Measurements from ENCODE around the gene PABPN1L.
A peak's percentile ranks its signal among the peaks of the same experiment; 100 is the strongest.

Gene PABPN1L

GRCh38 chr16:88907768-88908167 lies 41.3 kb upstream of the PABPN1L start:
- DNase-seq (ENCODE audit: low spot score in 2 of 2) (no peak), ATAC-seq (replicated peaks; ENCODE audit: extremely low read depth, poor library complexity, severe bottlenecking) (no peak)
- Mint-ChIP-seq H3K27ac (ENCODE audit: low read depth) (no peak overlapping the region), H3K9me3 (no peaks in the 10 kb centered on the region), H3K36me3 (ENCODE audit: insufficient read depth) (peaks cover 2% of the 10 kb centered on the region), H3K4me3 (no peak overlapping the region), H3K4me1 (peaks cover 10% of the 10 kb centered on the region), H3K27me3 (peaks cover 11% of the 10 kb centered on the region)

GRCh38 chr16:88906535-88907105 lies 40.2 kb upstream of the PABPN1L start:
- peaks cover 11% of the 10 kb centered on the region for H3K4me1 Mint-ChIP-seq
- H3K27me3 Mint-ChIP-seq: peaks cover 11% of the 10 kb centered on the region
- DNase-seq (ENCODE audit: low spot score in 2 of 2): no peak
- no peak overlapping the region for H3K27ac Mint-ChIP-seq (ENCODE audit: low read depth)
- H3K4me3 Mint-ChIP-seq: no peak overlapping the region
- ATAC-seq (replicated peaks; ENCODE audit: extremely low read depth, poor library complexity, severe bottlenecking): no peak
- no peaks in the 10 kb centered on the region for H3K9me3 Mint-ChIP-seq
- peaks cover 2% of the 10 kb centered on the region for H3K36me3 Mint-ChIP-seq (ENCODE audit: insufficient read depth)

- H3K27me3 Mint-ChIP-seq: peaks cover 11% of the 10 kb centered on the region
- ATAC-seq (replicated peaks; ENCODE audit: extremely low read depth, poor library complexity, severe bottlenecking) (no peak), DNase-seq (ENCODE audit: low spot score in 2 of 2) (no peak)
- H3K9me3 Mint-ChIP-seq: no peaks in the 10 kb centered on the region
- peaks cover 11% of the 10 kb centered on the region for H3K4me1 Mint-ChIP-seq
- H3K4me3 Mint-ChIP-seq: no peak overlapping the region
- H3K36me3 Mint-ChIP-seq (ENCODE audit: insufficient read depth): peaks cover 3% of the 10 kb centered on the region
- H3K27ac Mint-ChIP-seq (ENCODE audit: low read depth): no peak overlapping the region
Measured at GRCh38 chr16:88906020-88906419, 39.6 kb upstream of the PABPN1L start.

DNA sequence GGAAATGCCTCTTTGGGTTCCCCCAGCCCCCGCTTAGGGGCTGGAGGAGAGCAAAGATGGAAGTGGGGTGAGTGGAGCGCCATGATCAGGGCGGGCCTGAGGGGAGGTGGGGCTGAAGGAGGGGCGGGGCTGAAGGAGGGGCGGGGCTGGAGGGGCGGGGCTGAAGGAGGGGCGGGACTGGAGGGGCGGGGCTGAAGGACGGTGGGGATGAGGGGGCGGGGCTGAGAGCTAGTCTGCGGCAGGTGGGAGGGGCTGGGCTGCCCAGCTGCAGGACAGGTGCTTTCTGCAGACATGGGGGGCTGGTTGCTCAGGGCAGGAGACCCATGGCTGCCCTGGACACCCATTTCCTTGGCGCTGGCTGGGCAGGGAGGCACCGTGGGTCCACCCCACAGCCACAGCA lies 39.1 kb upstream of the PABPN1L start:
- peaks cover 9% of the 10 kb centered on the region for H3K27me3 Mint-ChIP-seq
- no peaks in the 10 kb centered on the region for H3K9me3 Mint-ChIP-seq
- no peak overlapping the region for H3K4me3 Mint-ChIP-seq
- DNase-seq (ENCODE audit: low spot score in 2 of 2): no peak
- no peak for ATAC-seq (replicated peaks; ENCODE audit: extremely low read depth, poor library complexity, severe bottlenecking)
- peaks cover 11% of the 10 kb centered on the region for H3K4me1 Mint-ChIP-seq
- peaks cover 3% of the 10 kb centered on the region for H3K36me3 Mint-ChIP-seq (ENCODE audit: insufficient read depth)
- no peak overlapping the region for H3K27ac Mint-ChIP-seq (ENCODE audit: low read depth)

DNA sequence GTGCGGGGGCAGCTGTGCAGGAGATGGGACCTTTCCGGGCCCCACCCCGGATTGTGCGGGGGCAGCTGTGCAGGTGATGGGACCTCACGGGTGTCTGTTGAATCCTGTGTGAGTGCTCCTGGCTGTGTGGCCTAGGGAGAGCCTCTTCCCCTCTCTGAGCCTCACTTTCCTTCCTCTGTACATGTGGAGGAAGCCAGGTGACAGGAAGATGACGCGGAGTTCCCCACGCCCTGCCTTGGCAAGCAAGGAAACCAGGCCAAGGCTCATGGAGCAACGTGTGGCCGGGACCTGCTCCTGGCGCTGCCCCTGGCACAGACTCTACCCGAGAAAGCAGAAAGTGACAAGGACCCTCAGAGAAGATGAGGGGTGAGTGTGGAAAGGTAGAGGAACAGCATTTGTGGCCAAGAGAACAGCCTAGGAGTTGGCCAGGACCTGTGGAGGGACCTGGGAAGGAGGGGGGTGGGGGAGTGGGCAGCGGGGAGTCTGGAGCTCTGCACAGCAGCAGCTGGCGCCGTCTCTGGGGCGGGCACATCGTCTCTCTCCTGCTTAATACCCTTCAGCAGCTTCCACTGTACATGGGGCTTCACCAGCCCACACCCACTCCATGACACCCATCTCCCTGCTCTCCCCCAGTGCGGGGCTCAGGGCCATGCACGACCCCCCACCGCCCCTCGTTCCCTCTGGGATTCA lies 38.4 kb upstream of the PABPN1L start:
- peaks cover 2% of the 10 kb centered on the region for H3K27me3 Mint-ChIP-seq
- ATAC-seq (replicated peaks; ENCODE audit: extremely low read depth, poor library complexity, severe bottlenecking): no peak
- H3K9me3 Mint-ChIP-seq: no peaks in the 10 kb centered on the region
- H3K4me1 Mint-ChIP-seq: peaks cover 11% of the 10 kb centered on the region
- no peak overlapping the region for H3K4me3 Mint-ChIP-seq
- peaks cover 3% of the 10 kb centered on the region for H3K36me3 Mint-ChIP-seq (ENCODE audit: insufficient read depth)
- H3K27ac Mint-ChIP-seq (ENCODE audit: low read depth): no peak overlapping the region
- no peak for DNase-seq (ENCODE audit: low spot score in 2 of 2)

GRCh38 chr16:88903267-88903666 lies 36.8 kb upstream of the PABPN1L start:
- no peaks in the 10 kb centered on the region for H3K9me3 Mint-ChIP-seq
- peaks cover 11% of the 10 kb centered on the region for H3K4me1 Mint-ChIP-seq
- no peak for DNase-seq (ENCODE audit: low spot score in 2 of 2)
- no peak overlapping the region for H3K27ac Mint-ChIP-seq (ENCODE audit: low read depth)
- H3K27me3 Mint-ChIP-seq: no peaks in the 10 kb centered on the region
- peaks cover 3% of the 10 kb centered on the region for H3K36me3 Mint-ChIP-seq (ENCODE audit: insufficient read depth)
- no peak for ATAC-seq (replicated peaks; ENCODE audit: extremely low read depth, poor library complexity, severe bottlenecking)
- peak overlapping the region; percentile 13 for H3K4me3 Mint-ChIP-seq

DNA sequence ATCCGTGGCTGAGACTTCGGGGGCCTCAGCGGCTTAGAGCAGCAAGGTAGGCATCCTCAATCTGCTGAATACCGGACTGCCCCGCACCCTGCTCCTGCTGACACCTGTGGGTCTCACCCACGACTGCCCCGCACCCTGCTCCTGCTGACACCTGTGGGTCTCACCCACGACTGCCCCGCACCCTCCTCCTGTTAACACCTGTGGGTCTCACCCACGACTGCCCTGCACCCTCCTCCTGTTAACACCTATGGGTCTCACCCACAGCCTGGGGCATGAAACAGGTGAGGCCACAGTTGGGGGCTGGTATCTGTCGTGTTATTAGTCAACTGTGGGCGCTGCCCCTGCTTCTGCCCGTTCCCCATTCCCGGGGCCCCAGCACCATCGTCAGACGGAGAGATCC lies 36.3 kb upstream of the PABPN1L start:
- Mint-ChIP-seq H3K4me1 (peaks cover 11% of the 10 kb centered on the region), H3K27ac (ENCODE audit: low read depth) (no peak overlapping the region), H3K9me3 (no peaks in the 10 kb centered on the region), H3K36me3 (ENCODE audit: insufficient read depth) (peaks cover 3% of the 10 kb centered on the region), H3K4me3 (peak overlapping the region; percentile 13), H3K27me3 (no peaks in the 10 kb centered on the region)
- DNase-seq (ENCODE audit: low spot score in 2 of 2): no peak
- ATAC-seq (replicated peaks; ENCODE audit: extremely low read depth, poor library complexity, severe bottlenecking): no peak

GRCh38 chr16:88901718-88902337 lies 35.4 kb upstream of the PABPN1L start:
- no peaks in the 10 kb centered on the region for H3K27me3 Mint-ChIP-seq
- H3K4me1 Mint-ChIP-seq: peaks cover 11% of the 10 kb centered on the region
- no peaks in the 10 kb centered on the region for H3K9me3 Mint-ChIP-seq
- no peak for DNase-seq (ENCODE audit: low spot score in 2 of 2)
- H3K4me3 Mint-ChIP-seq: no peak overlapping the region
- H3K36me3 Mint-ChIP-seq (ENCODE audit: insufficient read depth): peaks cover 2% of the 10 kb centered on the region
- no peak for ATAC-seq (replicated peaks; ENCODE audit: extremely low read depth, poor library complexity, severe bottlenecking)
- no peak overlapping the region for H3K27ac Mint-ChIP-seq (ENCODE audit: low read depth)

DNA sequence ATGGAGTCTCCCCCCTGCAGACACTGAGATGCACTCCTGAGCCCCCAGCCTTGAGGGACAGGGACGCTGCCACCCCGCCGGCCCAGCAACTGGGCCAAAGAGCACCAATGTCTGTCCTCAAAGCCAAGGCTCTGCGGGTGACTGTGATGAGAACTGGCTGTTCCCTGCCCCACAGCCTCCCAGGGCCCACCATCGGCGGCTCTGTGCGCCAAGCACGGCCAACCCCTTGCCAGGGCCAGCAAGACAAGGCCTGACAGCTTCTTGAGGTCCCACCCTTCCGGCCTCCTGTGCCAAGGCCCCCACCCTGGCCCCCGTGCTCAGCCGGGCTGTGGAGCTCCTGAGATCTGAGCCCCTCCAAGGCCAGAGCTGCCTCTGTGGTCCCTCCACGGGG lies 34.2 kb upstream of the PABPN1L start:
- H3K27ac Mint-ChIP-seq (ENCODE audit: low read depth): no peak overlapping the region
- no peaks in the 10 kb centered on the region for H3K27me3 Mint-ChIP-seq
- ATAC-seq (replicated peaks; ENCODE audit: extremely low read depth, poor library complexity, severe bottlenecking) (no peak), DNase-seq (ENCODE audit: low spot score in 2 of 2) (no peak)
- peaks cover 4% of the 10 kb centered on the region for H3K36me3 Mint-ChIP-seq (ENCODE audit: insufficient read depth)
- no peak overlapping the region for H3K4me3 Mint-ChIP-seq
- no peaks in the 10 kb centered on the region for H3K9me3 Mint-ChIP-seq
- peaks cover 6% of the 10 kb centered on the region for H3K4me1 Mint-ChIP-seq

GRCh38 chr16:88899901-88900661 lies 33.6 kb upstream of the PABPN1L start:
- Mint-ChIP-seq H3K4me3 (no peak overlapping the region), H3K4me1 (peaks cover 6% of the 10 kb centered on the region), H3K27me3 (no peaks in the 10 kb centered on the region), H3K9me3 (no peaks in the 10 kb centered on the region), H3K36me3 (ENCODE audit: insufficient read depth) (peaks cover 4% of the 10 kb centered on the region), H3K27ac (ENCODE audit: low read depth) (no peak overlapping the region)
- no peak for DNase-seq (ENCODE audit: low spot score in 2 of 2)
- ATAC-seq (replicated peaks; ENCODE audit: extremely low read depth, poor library complexity, severe bottlenecking): no peak

- peaks cover 4% of the 10 kb centered on the region for H3K36me3 Mint-ChIP-seq (ENCODE audit: insufficient read depth)
- peaks cover 3% of the 10 kb centered on the region for H3K4me1 Mint-ChIP-seq
- H3K27me3 Mint-ChIP-seq: no peaks in the 10 kb centered on the region
- H3K4me3 Mint-ChIP-seq: no peak overlapping the region
- ATAC-seq (replicated peaks; ENCODE audit: extremely low read depth, poor library complexity, severe bottlenecking) (no peak), DNase-seq (ENCODE audit: low spot score in 2 of 2) (no peak)
- H3K9me3 Mint-ChIP-seq: no peaks in the 10 kb centered on the region
- H3K27ac Mint-ChIP-seq (ENCODE audit: low read depth): no peak overlapping the region
Measured at GRCh38 chr16:88897696-88898425, 31.4 kb upstream of the PABPN1L start.

All from central memory CD8-positive, alpha-beta T cell (primary cell).